Sigmoid colon (tissue), 7 donors: ENCODE measurements around the gene SCOC. TPM values are rescaled to one million over a fixed set of nuclear protein-coding genes. Genes with fewer than 3 reads are reported as not detected.

ENCODE experiments used
- DNase-seq: peaks from one replicate; pipeline ENCODE4 v3.0.0-alpha.2; 2019
- H3K27ac ChIP-seq, 4 donors: fragments of 200-600 bp; sonication (generic); one replicate each; pipeline ENCODE4 v1.5.1; 2016 to 2019; ENCODE audit warnings: mild to moderate bottlenecking in 1 of 4
- H3K27me3 ChIP-seq, 3 donors: fragments of 200-600 bp; sonication (generic); one replicate each; pipeline ENCODE4 v1.5.1; 2019; ENCODE audit warnings: mild to moderate bottlenecking in 1 of 3
- H3K36me3 ChIP-seq, 4 donors: fragments of 200-600 bp; sonication (generic); one replicate each; pipeline ENCODE4 v1.5.1; 2016 to 2019
- H3K4me1 ChIP-seq, 4 donors: fragments of 200-600 bp; sonication (generic); one replicate each; pipeline ENCODE4 v1.5.1; 2017 to 2019
- H3K4me3 ChIP-seq, 4 donors: fragments of 200-600 bp; sonication (generic); one replicate each; pipeline ENCODE4 v1.5.1; 2017 to 2019; ENCODE audit warnings: mild to moderate bottlenecking in 2 of 4, moderate library complexity in 1 of 4
- H3K9me3 ChIP-seq, 4 donors: fragments of 200-600 bp in 3 of 4; sonication (generic) in 3 of 4; one replicate each; pipeline versions ENCODE4 v1.5.1 to v1.6.1; 2013 to 2019
- CTCF ChIP-seq, 4 experiments: fragments of 450-650 bp in 3 of 4; fragments of 200-600 bp in 1 of 4; IDR thresholded peaks; one replicate each; pipeline ENCODE4 v1.5.1; 2016 to 2019; ENCODE audit warnings: antibody characterized with exemption in 4 of 4, mild to moderate bottlenecking in 3 of 4, moderate library complexity in 2 of 4
- EP300 ChIP-seq, 4 donors: sonication (generic); formaldehyde crosslinking; IDR thresholded peaks; one replicate each; pipeline ENCODE4 v1.6.1; 2017; ENCODE audit warnings: antibody characterized with exemption in 4 of 4
- POLR2A ChIP-seq, 2 donors: fragments of 450-650 bp; IDR thresholded peaks; one replicate each; pipeline ENCODE4 v1.6.1; 2016; ENCODE audit warnings: antibody characterized with exemption in 2 of 2, mild to moderate bottlenecking in 2 of 2, moderate library complexity in 2 of 2
- POLR2AphosphoS5 ChIP-seq, 4 donors: sonication (generic); formaldehyde crosslinking; IDR thresholded peaks; one replicate each; pipeline ENCODE4 v1.6.1; 2017; ENCODE audit warnings: antibody characterized with exemption in 4 of 4
- WGBS, 2 donors: extraction: QIAGEN DNeasy Blood & Tissue Kit; methylation state at CpG; one replicate each; pipeline ENCODE4 v1.1.7; 2013; 5-methylcytosine and 5-hydroxymethylcytosine counted together
- intact Hi-C: fragments of 100-400 bp; cut with DNase I; formaldehyde crosslinking; loops from one replicate; pipeline ENCODE4 v1.15.1; 2023
- polyA plus RNA-seq, 3 donors: library from polyadenylated mRNA; stranded (reverse); fragments of 200-250 nt; gene quantifications; one replicate each; pipeline ENCODE4 v1.2.3, GENCODE V29; 2013
- total RNA-seq, 4 donors: library from RNA; depleted of rRNA; stranded (reverse); fragments of >200 nt; gene quantifications; one replicate each; pipeline ENCODE4 v1.1.0, GENCODE V29; 2016
- donor health status: healthy with polysubstance abuse.
- donor health status: Bipolar disorder and iron deficiency.
- donor health status: healthy.

Gene SCOC
- total and polyA plus RNA-seq, 7 donors, result 51.8 to 159 (median 73.5) TPM

DNA sequence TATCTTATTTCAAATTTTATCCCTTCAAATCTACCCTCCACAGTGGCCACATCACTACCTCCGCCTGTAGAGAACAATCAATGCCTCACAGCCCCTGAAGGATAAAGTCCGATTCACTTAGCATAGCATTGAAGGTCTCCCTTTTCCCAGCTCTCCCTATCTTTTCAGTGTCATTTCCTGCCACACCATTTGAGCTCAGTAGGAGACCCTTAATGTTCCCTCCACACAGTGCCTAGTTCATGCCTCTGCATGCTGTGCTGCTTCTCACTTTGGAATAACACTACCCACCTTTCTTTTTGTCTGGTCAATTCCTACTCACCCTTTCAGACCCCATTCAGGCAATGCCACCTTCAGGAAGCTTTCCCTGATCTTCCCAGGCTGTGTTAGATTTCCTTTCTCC lies 23.6 kb upstream of the SCOC start:
- 93% methylated on average over 2 of the region's 2 CpGs for WGBS, 2 donors
- DNase-seq, result no peak
- no peaks in the 10 kb centered on the region for H3K9me3 ChIP-seq
- no peaks in the 10 kb centered on the region for H3K4me1 ChIP-seq
- H3K27ac ChIP-seq, result no peak overlapping the region
- no peaks in the 10 kb centered on the region for H3K27me3 ChIP-seq
- H3K4me3 ChIP-seq, result no peak overlapping the region
- no peak for TF ChIP-seq POLR2AphosphoS5 (IDR thresholded peaks at IDR 0.05)
- no peak for TF ChIP-seq CTCF (IDR thresholded peaks at IDR 0.05)
- no peak for TF ChIP-seq EP300 (IDR thresholded peaks at IDR 0.05)
- no peak for TF ChIP-seq POLR2A (IDR thresholded peaks at IDR 0.05)
- H3K36me3 ChIP-seq, result no peaks in the 10 kb centered on the region
- intact Hi-C loops, result loop anchor here (10.0 kb wide), 2 partner anchors 255 to 335 kb away; no protein-coding TSS in a partner anchor

DNA sequence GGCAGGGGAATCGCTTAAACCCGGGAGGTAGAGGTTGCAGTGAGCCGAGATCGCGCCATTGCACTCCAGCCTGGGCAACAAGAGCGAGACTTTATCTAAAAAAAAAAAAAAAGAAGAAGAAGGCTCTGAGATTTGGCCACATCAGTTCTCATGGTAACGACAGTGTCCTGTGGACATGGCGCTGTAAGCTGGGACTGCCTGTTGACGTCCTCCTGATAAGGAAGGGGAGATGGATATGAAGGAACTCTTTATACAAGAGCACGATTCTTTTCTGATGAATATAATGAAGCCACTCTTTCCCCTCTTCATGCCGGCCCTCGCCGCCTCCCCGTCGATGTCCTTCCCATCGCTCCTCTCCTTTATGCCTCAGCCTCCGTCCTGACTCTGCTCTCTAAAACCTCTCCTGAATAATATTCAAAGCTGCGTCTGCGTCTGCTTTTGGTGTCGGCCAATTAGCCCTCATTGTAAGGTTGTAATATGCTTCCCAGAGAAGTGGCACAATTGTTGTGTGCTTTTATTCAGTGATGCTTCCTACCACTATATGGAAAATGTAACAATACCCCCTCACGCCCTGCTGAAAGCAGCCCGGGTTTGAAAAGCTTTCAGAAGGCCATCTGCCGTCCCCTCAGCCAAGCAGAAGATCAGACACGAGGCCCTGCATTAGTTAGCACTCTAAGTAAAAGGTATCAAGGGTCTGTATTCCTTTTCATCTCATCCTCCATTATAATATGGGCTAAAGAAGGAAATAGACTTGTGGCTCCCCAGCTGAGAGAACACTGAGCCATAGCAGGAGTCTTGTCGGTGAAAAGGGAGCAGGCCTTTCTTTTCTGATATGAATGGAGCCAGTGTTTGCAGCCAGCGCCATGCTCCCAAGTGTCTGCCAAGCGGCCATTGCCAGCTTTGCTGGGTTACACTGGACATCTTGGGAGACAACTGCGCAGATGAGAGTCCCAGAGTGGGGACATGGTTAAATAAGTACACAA lies 22.1 kb upstream of the SCOC start:
- H3K9me3 ChIP-seq, result no peaks in the 10 kb centered on the region
- no peak overlapping the region for H3K4me3 ChIP-seq
- H3K27me3 ChIP-seq, result no peaks in the 10 kb centered on the region
- TF ChIP-seq EP300 (IDR thresholded peaks at IDR 0.05), result no peak
- TF ChIP-seq CTCF (IDR thresholded peaks at IDR 0.05), result no peak
- TF ChIP-seq POLR2AphosphoS5 (IDR thresholded peaks at IDR 0.05), result no peak
- no peak for TF ChIP-seq POLR2A (IDR thresholded peaks at IDR 0.05)
- H3K4me1 ChIP-seq, result no peaks in the 10 kb centered on the region
- 94 to 96% methylated on average over 28 of the region's 28 CpGs for WGBS, 2 donors
- H3K36me3 ChIP-seq, result no peaks in the 10 kb centered on the region
- intact Hi-C loops, result loop anchor here (10.0 kb wide), 2 partner anchors 253 to 337 kb away; no protein-coding TSS in a partner anchor
- no peak overlapping the region for H3K27ac ChIP-seq
- no peak for DNase-seq

GRCh38 chr4:140353786-140354185 lies 19.7 kb upstream of the SCOC start:
- intact Hi-C loops, result loop anchor here (10.0 kb wide), 2 partner anchors 251 to 339 kb away; no protein-coding TSS in a partner anchor
- H3K27me3 ChIP-seq, result no peaks in the 10 kb centered on the region
- WGBS, 2 donors, result 63 to 81% methylated on average over 6 of the region's 6 CpGs
- no peak for DNase-seq
- H3K36me3 ChIP-seq, result no peaks in the 10 kb centered on the region
- no peaks in the 10 kb centered on the region for H3K9me3 ChIP-seq
- no peak overlapping the region for H3K4me3 ChIP-seq
- H3K4me1 ChIP-seq, result no peaks in the 10 kb centered on the region
- TF ChIP-seq POLR2AphosphoS5 (IDR thresholded peaks at IDR 0.05) (peak in 1 of 4 donors; percentile 18), POLR2A (IDR thresholded peaks at IDR 0.05) (no peak), EP300 (IDR thresholded peaks at IDR 0.05) (no peak), CTCF (IDR thresholded peaks at IDR 0.05) (no peak)
- no peak overlapping the region for H3K27ac ChIP-seq

- no peaks in the 10 kb centered on the region for H3K27me3 ChIP-seq
- no peaks in the 10 kb centered on the region for H3K4me1 ChIP-seq
- TF ChIP-seq POLR2AphosphoS5 (IDR thresholded peaks at IDR 0.05) (no peak), CTCF (IDR thresholded peaks at IDR 0.05) (no peak), EP300 (IDR thresholded peaks at IDR 0.05) (no peak), POLR2A (IDR thresholded peaks at IDR 0.05) (no peak)
- no peak overlapping the region for H3K27ac ChIP-seq
- no peak for DNase-seq
- intact Hi-C loops, result loop anchor here (10.0 kb wide), 2 partner anchors 250 to 340 kb away; no protein-coding TSS in a partner anchor
- no peaks in the 10 kb centered on the region for H3K9me3 ChIP-seq
- H3K4me3 ChIP-seq, result no peak overlapping the region
- 85 to 88% methylated on average over 1 of the region's 1 CpG for WGBS, 2 donors
- H3K36me3 ChIP-seq, result no peaks in the 10 kb centered on the region
Observed at GRCh38 chr4:140355288-140355687, 18.2 kb upstream of the SCOC start.
